ENCODE data around the gene TIMM13. TPM values are rescaled to one million over a fixed set of nuclear protein-coding genes. Genes with fewer than 3 reads are reported as not detected.
"Not testable (repeated sequence)": the region's sequence is repeated elsewhere in the genome, so short reads cannot be mapped to it uniquely, and the experiment has no call there.

The TIMM13 gene
- 84.1 TPM for total RNA-seq
- long read RNA-seq, transcript TIMM13-201 (3 exons, 1,973 nt): major isoform, 133 of 145 reads
- long read RNA-seq, partial matches to known transcripts: 9 of 145 reads
- long read RNA-seq, other reads (novel, unspliced or antisense): 3 of 145 reads

DNA sequence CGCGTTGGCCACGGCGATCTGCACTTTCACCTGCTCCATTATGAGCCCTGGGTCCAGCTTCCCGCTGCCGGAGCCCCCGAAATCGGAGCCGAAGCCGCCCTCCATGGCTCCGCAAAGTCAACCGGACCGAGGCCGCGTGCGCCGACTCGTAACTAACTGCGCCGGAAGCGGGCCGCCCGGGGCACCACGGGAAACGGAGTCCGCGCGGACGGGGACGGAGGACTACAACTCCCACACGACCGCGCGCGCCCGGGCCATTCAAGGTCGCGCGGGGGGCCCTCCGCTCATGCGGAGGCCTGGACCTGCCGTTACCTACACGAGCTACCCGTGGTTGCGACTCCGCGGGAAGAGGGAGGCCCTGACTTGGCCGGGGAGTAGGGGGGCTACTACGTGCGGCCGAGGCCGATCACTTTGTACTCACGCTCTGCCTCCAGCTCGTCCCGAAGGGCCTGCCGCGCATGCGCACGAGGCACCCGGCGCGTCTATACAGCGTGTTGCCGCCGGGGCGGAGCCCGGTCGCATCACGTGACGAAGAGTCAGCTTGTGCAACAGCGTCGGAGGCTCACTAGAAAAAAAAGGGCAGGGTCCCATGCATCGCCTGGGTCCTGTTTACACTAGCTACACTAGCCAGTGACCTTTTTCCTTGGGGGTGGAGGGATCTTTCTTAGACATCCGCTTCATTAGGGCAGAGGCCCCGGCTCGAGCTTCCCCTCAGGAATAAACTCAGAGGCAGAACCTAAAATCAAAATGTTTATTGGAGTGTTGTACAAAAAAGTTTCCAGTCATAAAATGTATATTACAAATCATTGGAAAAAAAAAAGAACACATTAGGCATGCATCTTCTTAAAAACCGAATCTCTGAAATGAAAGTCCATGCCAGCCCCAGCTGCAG lies at the start of gene TIMM13:
TIMM13 (minus strand) TSS at position 158 of the 892 bp plus-strand sequence; CDS start at position 105, 53 bp downstream.
- ATAC-seq (peak; percentile 93), DNase-seq (peak; percentile 99)
- intact Hi-C loops (cut with micrococcal nuclease): no loop called here

DNA sequence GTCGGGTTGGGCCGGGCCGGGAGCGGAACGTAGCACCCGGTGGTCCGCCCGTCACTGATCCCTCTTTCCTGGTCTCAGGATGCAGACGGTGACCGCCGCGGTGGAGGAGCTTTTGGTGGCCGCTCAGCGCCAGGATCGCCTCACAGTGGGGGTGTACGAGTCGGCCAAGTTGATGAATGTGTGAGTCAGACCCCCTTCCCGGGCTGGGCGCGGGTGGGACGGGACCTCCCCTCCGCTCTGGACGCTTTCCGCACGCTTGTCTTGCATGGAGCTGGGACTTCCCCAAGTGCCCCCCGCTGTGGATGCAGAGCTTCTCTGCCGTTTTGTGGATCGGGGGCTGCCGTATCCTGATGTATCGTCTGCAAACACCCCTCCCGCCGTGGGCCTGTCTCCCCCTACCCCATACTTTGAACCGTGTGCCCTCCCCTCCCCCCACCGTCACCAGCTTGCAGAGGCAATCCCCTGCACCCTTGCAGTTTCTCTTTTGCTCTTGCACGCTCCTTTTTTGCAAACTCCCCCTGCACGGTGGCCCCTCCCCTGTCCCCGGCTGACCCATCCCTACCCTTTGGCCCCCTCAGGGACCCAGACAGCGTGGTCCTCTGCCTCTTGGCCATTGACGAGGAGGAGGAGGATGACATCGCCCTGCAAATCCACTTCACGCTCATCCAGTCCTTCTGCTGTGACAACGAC lies 49.2 kb upstream of the TIMM13 start:
- ATAC-seq: peak; percentile 0
- intact Hi-C loops (cut with micrococcal nuclease): loop anchor here (5.0 to 10.0 kb wide), 2 partner anchors 66 to 138 kb away; no protein-coding TSS in a partner anchor
- DNase-seq: peak; percentile 64

DNA sequence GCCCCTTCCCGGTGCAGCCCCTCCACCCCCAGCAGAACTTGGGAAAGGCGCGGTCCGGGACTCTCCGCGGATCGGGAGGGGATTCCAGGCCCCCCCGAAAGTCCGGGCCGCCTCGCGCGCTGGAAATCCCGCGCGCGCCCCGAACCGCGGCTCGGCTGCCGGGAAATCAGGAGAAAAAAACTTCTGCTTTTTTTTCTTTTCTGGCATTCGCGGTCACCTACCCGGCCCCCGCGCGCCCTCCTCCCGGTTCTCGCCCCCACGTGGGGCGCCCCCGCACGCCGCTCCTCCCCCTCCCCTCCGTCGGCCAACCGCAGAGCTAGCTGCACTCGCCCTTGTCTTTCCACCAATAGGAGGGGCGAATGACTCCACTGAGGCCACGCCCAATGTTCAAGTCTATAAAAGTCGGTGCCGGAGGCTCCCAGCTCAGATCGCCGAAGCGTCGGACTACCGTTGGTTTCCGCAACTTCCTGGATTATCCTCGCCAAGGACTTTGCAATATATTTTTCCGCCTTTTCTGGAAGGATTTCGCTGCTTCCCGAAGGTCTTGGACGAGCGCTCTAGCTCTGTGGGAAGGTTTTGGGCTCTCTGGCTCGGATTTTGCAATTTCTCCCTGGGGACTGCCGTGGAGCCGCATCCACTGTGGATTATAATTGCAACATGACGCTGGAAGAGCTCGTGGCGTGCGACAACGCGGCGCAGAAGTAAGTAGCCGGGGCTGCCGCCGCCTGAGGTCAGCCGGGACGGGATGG lies 48.5 kb upstream of the TIMM13 start, which contains the start of gene GADD45B:
GADD45B (plus strand) TSS at position 426 of the 749 bp plus-strand sequence; CDS start at position 658, 232 bp downstream.
- DNase-seq (peak; percentile 97), ATAC-seq (peak; percentile 84)
- intact Hi-C loops (cut with micrococcal nuclease): loop anchor here (5.0 to 10.0 kb wide), 2 partner anchors 66 to 139 kb away; no protein-coding TSS in a partner anchor

DNA sequence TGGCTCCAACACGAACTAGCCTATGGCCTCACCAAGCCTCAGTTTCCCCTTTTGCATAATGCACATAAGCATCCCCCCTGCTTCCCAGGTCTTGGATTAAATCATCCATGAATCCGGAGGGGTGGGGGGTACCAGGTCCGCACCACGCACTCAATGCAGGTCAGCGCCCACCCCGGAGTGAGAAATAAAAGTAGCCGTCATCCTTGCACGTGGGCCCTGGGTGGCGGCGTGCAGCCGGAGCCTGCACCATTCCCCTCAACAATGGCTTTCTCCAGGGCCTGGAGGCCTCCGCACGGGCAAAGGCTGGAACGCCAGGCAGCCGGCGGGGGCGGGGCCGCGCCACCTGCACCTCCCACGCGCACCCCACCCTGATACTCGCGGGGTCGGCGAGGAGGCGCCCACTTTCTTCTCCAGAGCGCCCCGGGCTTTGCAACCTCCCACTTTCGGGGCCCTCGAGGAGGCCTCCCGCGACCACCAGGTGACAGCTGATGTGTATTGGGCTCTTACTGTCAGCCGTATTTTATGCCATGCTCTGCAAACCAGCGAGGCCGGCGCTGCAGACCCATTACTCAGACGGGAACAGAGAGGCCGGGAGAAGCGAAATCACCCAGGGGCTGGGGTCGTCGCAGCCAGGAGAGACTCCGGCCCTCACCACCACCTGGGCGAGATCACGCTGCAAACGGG lies 47.8 kb upstream of the TIMM13 start:
- intact Hi-C loops (cut with micrococcal nuclease): loop anchor here (5.0 to 10.0 kb wide), 2 partner anchors 67 to 140 kb away; no protein-coding TSS in a partner anchor
- ATAC-seq (peak; percentile 45), DNase-seq (peak; percentile 77)

DNA sequence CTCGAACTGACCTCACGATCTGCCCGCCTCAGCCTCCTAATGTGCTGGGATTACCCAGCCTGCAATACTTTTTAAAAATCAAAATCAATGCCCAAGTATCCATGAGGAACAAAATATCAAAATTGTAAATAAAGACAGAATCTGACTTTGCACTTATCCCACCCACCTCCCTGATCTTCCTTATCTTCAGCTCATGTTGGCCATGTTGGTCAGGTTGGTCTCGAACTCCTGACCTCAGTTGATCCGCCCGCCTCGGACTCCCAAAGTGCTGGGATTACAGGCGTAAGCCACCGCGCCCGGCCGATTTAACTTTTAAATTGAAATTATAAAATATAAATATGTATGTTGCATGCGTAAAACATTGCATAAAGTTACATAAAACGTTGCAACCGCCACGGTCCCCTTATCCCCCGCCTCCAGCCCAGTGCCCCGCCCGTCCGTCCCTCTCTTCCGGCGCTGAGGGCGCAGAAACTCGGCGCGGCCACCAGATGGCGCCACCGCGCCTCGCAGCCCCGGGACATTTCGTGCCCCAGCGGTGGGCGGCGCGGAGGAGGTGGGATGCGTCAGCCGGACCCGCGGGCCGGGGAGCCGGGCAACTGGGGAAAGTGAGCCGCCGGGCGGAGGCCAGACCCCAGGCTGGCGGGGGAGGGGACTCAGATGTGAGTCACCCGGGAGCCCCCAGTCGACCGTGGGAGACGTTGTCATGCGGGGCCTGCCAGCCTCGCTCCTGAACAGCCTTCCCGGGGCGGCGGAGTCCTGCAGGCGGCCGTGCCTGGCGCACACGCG lies 47.0 kb upstream of the TIMM13 start:
- ATAC-seq: peak; percentile 70
- intact Hi-C loops (cut with micrococcal nuclease): loop anchor here (5.0 to 10.0 kb wide), 2 partner anchors 68 to 140 kb away; no protein-coding TSS in a partner anchor
- peak; percentile 93 for DNase-seq

DNA sequence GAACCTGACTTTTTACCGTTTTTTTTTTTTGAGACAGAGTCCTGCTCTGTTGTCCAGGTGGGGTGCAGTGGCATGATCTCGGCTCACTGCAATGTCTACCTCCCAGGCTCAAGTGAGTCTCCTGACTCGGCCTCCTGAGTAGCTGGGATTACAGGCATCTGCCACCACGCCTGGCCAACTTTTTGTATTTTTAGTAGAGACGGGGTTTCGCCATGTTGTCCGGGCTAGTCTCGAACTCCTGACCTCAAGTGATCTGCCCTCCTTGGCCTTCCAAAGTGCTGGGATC lies 42.5 kb upstream of the TIMM13 start:
- not testable (repeated sequence) for ATAC-seq, DNase-seq
- intact Hi-C loops (cut with micrococcal nuclease): loop anchor here (10.0 kb wide), 1 partner anchor 145 kb away; no protein-coding TSS in a partner anchor

DNA sequence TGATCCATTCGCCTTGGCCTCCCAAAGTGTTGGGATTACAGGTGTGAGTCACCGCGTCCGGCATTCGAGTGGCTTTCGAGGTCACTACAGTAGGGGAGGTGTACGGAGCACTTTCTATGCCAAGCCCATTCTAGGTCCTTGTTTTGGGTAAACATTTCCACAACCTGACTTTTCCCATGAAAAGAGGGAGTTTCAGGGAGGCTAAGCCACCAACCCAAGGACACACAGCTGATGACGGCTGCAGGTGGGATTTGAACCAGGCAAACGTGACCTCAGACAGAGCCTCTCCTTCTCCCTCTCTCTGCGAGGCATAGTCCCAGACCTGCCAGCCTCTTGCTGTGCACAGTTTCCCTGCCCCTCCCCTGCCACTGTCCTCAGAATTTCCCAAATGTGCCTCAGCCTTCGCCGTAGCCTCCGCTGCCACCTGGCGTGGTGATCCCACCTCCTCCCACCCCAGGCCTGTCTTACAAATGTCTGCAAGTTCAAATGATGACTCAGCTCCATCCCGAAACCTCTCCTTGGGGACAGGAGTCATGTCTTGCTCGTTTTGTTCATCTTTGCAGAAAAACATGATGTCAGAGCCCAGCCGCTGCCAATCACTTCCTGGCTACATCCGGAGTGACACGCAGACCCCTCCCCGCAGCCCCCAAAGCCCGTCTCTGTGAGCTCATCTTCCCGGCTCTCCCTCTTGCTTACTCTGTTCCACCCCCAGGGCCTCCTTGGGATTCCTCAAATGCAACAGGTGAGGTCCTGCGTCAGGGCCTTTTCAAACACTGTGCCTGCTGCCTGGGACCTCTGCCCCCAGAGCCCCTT lies 41.9 kb upstream of the TIMM13 start:
- ATAC-seq: no peak
- no peak for DNase-seq
- intact Hi-C loops (cut with micrococcal nuclease): no loop called here

DNA sequence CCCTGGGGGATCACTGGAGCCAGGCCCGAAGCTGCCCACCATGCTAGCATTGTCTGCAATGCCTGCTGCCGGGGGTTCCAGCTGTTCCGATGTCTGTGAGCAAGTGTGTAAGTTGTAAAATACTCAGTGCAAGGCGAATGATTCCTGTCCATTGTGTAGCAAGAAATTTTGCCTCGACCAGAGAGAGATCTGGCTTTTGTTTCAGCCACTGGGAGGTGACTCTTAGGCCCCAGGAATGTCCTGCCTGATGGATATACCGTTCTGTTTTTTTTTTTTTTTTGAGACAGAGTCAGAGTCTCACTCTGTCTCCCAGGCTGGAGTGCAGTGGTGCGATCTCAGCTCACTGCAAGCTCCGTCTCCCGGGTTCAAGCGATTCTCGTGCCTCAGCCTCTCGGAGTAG lies 41.2 kb upstream of the TIMM13 start:
- intact Hi-C loops (cut with micrococcal nuclease): no loop called here
- DNase-seq (no peak), ATAC-seq (no peak)

DNA sequence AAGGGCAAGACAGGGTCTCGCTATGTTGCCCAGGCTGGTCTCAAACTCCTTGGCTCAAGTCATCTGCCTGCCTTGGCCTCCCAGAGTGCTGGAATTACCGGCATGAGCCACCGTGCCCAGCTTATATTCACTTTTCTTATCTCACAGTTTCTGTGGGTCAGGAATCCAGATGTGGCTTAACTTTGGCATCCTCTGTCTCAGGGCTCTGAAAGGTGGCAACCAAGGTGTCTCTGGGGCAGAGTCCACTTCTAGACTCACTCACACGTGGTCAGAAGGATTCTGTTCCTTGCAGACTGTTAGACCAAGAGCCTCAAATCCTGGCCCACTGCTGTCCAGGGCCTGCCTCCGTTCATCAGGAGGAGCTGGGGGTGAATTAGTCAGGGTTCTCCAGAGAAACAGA lies 37.0 kb upstream of the TIMM13 start:
- no peak for DNase-seq
- no peak for ATAC-seq
- intact Hi-C loops (cut with micrococcal nuclease): no loop called here

DNA sequence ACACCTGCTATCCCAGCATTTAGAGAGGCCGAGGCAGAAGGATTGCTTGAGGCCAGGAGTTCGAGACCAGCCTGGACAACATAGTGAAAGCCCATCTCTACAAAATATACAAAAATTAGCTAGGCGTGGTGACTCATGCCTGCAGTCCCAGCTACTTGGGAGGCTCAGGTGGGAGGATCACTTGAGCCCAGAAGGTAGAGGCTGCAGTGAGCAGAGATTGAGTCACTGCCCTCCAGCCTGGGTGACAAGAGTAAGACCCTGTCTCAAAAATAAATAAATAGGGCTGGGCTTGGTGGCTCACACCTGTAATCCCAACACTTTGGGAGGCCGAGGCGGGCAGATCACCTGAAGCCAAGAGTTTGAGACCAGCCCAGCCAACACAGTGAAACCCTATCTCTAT lies 36.3 kb upstream of the TIMM13 start:
- ATAC-seq; intact Hi-C loops (cut with micrococcal nuclease); DNase-seq: not testable (repeated sequence)

DNA sequence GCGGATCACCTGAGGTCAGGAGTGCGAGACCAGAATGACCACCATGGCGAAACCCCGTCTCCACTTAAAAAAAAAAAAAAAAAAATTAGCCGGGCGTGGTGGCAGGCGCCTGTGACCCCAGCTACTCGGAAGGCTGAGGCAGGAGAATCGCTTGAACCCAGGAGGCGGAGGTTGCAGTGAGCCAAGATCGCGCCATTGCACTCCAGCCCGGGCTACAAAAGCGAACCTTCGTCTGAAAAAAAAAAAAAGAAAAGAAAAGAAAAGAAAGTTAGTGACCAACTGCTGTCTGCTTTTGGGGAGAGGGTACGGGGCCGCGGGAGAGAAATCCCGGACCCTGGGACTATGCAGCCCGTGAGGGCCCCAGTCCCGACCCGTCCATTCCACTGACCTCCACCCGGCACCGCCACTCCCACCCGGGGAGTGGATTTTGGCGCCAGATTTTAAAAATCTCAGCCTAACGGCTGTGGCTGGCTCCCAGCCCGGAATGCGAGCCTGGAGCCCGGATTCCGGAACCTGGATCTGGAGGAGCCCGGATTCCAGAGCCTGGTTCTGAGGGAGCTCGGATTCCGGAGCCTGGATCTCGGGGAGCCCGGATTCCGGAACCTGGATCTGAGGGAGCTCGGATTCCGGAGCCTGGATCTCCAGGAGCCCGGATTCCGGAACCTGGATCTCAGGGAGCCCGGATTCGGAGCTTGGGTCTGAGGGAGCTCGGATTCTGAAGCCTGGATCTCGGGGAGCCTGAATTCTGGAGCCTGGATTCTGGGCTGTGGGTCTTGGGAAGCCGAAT lies 35.4 kb upstream of the TIMM13 start:
- intact Hi-C loops (cut with micrococcal nuclease): no loop called here
- DNase-seq (peak; percentile 91), ATAC-seq (peak; percentile 79)

DNA sequence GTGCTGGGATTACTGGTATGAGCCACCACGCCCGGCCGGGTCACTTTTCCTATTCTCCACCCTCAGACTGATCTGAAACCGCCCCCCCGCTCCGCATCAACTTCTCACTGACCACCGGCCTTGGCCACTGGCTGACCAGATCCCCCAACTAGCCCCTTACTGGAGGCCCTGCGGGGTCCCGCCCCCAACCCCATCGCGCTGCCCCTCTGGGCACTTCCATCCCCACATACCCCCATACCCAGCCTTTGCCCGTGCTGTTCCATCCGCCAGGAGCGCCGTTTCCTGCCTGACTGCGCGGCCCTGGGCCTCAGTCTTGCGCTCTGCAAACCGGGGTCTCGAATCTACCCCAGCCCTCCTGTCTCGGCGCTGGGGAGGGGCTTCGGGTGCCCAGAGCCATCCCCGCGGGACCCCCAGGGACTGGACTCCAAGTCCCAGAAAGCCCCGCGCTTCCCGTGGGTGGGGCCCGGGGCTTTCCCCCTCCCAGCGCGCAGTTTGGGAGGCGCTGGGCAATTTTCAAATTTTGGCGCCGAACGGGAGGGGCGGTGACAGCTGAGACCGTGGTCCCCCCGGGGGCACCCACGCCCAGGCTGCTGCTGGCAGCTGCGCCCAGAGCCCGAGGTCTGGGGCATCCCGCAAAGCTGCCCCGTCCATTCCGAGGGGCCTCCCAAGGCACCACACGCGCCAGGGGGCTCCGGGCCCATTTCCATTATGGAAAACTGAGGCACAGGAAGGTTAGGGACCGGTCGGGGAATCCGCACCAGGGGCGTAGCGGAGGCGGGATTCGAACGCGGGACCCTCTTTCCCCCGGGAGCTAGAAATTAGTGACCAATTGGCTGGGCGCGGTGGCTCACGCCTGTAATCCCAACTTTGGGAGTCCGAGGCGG lies 34.6 kb upstream of the TIMM13 start:
- DNase-seq (peak; percentile 78), ATAC-seq (peak; percentile 71)
- intact Hi-C loops (cut with micrococcal nuclease): no loop called here

DNA sequence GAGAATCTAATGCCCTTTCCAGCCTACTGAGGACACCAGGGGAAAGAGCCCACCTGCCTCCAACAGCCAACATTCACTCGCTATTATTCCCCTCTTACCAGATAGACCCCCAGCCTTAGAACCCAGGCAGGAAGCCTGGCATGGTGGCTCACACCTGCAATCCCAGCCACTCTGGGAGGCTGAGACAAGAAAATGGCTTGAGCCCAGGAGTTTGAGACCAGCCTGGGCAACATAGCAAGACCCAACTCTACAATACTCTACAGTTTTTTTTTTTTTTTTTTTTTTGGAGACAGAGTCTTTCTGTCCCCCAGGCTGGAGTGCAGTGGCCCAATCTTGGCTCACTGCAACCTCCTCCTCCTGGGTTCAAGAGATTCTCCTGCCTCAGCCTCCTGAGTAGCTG lies 32.9 kb upstream of the TIMM13 start:
- intact Hi-C loops (cut with micrococcal nuclease): no loop called here
- DNase-seq (no peak), ATAC-seq (no peak)

DNA sequence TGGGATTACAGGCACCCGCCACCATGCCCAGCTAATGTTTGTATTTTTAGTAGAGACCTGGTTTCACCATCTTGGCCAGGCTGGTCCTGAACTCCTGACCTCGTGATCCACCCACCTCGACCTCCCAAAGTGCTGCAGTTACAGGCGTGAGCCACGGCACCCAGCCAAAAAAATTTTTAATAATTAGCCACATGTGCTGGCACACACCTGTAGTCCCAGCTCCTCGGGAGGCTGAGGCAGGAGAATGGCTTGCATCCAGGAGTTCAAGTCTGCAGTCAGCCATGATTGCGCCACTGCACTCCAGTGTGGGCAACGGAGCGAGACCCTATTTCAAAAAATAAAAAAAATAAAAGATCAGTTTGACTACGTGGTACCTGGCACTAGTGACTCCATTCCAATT lies 31.4 kb upstream of the TIMM13 start:
- DNase-seq; intact Hi-C loops (cut with micrococcal nuclease); ATAC-seq: not testable (repeated sequence)

DNA sequence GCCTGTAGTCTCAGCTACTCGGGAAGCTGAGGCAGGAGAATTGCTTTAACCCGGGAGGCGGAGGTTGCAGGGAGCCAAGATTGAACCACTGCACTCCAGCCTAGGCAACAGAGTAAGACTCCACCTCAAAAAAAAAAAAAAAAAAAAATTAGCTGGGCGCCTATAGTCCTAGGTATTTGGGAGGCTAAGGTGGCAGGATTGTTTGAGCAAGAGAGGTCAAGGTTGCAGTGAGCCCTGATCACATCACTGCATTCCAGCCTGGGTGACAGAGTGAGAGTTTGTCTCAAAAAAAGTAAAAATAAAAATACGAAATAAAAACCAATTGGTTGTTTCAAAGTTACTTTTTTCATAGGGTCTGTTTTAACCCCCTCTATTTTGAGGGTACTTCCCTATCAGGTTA lies 30.7 kb upstream of the TIMM13 start:
- ATAC-seq: no peak
- intact Hi-C loops (cut with micrococcal nuclease): no loop called here

More for the DNA sequence above, 30.7 kb upstream of the TIMM13 start:
- DNase-seq: no peak

Data from left ventricle myocardium superior (tissue), 1 donor.